ENCODE results near the gene DELE1. TPM values are rescaled to one million over a fixed set of nuclear protein-coding genes. Genes with fewer than 3 reads are reported as not detected.

The DELE1 gene
- total and polyA plus RNA-seq, 2 donors (not counting 3 experiments of a cell fraction or from before 2014, with no cell fraction given) = 105 to 121 TPM

- intact Hi-C loops (cut with micrococcal nuclease) = loop anchor here (5.0 kb wide), 1 partner anchor 39 kb away; no protein-coding TSS in a partner anchor
Measured at GRCh38 chr5:141875795-141876627, 47.7 kb upstream of the DELE1 start.

More at GRCh38 chr5:141875795-141876627, 47.7 kb upstream of the DELE1 start:
- BruUV-seq (replicated peaks) = no TSS peak
- peak overlapping the region; percentile 71 for H3K4me2 ChIP-seq (ENCODE audit: insufficient read depth, low read length)
- H4K20me1 ChIP-seq (replicated peaks; ENCODE audit: control insufficient read depth, extremely low read depth, insufficient read depth, low read length) = no peaks in the 10 kb centered on the region
- peaks cover 0 to 2% of the 10 kb centered on the region in 2 experiments for H3K36me3 ChIP-seq (ENCODE audit: control insufficient read depth in 2 of 2, extremely low read depth in 1 of 2, insufficient read depth in 2 of 2, low read length in 2 of 2)
- peak; percentile 63 for FAIRE-seq
- peak overlapping the region; percentile 2 for H2AFZ ChIP-seq (ENCODE audit: low read depth, low read length)
- ChIA-PET CTCF (interaction anchor here (0.7 to 8.4 kb wide), 5 partner anchors 70 to 182 kb away, joined by 3 to 233 read pairs (median 4); partner anchors contain the start of gene RNF14), POLR2A (no interaction called here)
- dilution Hi-C loops (cut with MboI; ENCODE audit: extremely low pct_ligation_motif_present, low sequenced_read_pairs) = loop anchor here (25.0 kb wide), 1 partner anchor 139 kb away; no protein-coding TSS in a partner anchor
- H3K27ac ChIP-seq (ENCODE audit: insufficient read depth, low read depth, low read length) = peak overlapping the region; percentile 4
- peaks cover 5 to 7% of the 10 kb centered on the region in 2 experiments for H3K27me3 ChIP-seq (ENCODE audit: control insufficient read depth in 2 of 2, insufficient read depth in 2 of 2, low read length in 2 of 2)
- TF ChIP-seq GATA2 (IDR thresholded peaks at IDR 0.05; ENCODE audit: insufficient read depth, insufficient read length, low read depth, low read length) (no peak), JUN (IDR thresholded peaks at IDR 0.05; ENCODE audit: borderline replicate concordance, insufficient read depth, insufficient read length, low read depth) (no peak), MYC (IDR thresholded peaks at IDR 0.05; ENCODE audit: low read depth, low read length) (no peak), POLR2AphosphoS5 (IDR thresholded peaks at IDR 0.05; ENCODE audit: insufficient read depth, low read depth, low read length) (no peak), FOS (IDR thresholded peaks at IDR 0.05; ENCODE audit: borderline replicate concordance, insufficient read depth, low read length) (no peak), MAX (IDR thresholded peaks at IDR 0.05; ENCODE audit: insufficient read depth, insufficient read length) (no peak), EZH2 (IDR thresholded peaks at IDR 0.05; ENCODE audit: borderline replicate concordance, low read depth, low read length, severe bottlenecking) (no peak), POLR2A (IDR thresholded peaks at IDR 0.05; ENCODE audit: low read depth, low read length) (no peak), CTCF (IDR thresholded peaks at IDR 0.05; ENCODE audit: extremely low read depth in 1 of 2, insufficient read depth in 1 of 2, low read depth in 1 of 2, low read length in 2 of 2) (no peak)
- H3K4me3 ChIP-seq (replicated peaks in 1 of 3; ENCODE audit: insufficient read depth in 1 of 3, low read depth in 1 of 3, low read length in 3 of 3) = peak overlapping the region; percentile 32 to 65 (median 59)
- peaks cover 37% of the 10 kb centered on the region for H3K4me1 ChIP-seq (ENCODE audit: control insufficient read depth, extremely low read depth, insufficient read depth, low read length)
- H3K9me1 ChIP-seq (replicated peaks; ENCODE audit: control insufficient read depth, extremely low read depth, insufficient read depth, low read length) = no peaks in the 10 kb centered on the region
- peaks cover 64% of the 10 kb centered on the region for H3K79me2 ChIP-seq (ENCODE audit: control insufficient read depth, insufficient read depth, low read length)
- H3K9me3 ChIP-seq (replicated peaks; ENCODE audit: control insufficient read depth, insufficient read depth, low read length) = no peaks in the 10 kb centered on the region
- peak; percentile 55 for DNase-seq (ENCODE audit: low read depth, low spot score)
- peak overlapping the region; percentile 68 for H3K9ac ChIP-seq (replicated peaks; ENCODE audit: extremely low read depth, insufficient read depth, low read length)

Data from endothelial cell of umbilical vein (primary cell).